Peyer's patch (tissue), 4 donors: Measurements from ENCODE around the gene LIPC.

Experiments used
- CTCF ChIP-seq, 6 experiments: fragments of 450-650 bp in 4 of 6; fragments of 200-600 bp in 2 of 6; sonication (generic) in 1 of 6; IDR thresholded peaks; one replicate each; pipeline ENCODE4 v1.5.1; 2017 to 2019; ENCODE audit warnings: antibody characterized with exemption in 6 of 6, mild to moderate bottlenecking in 3 of 6, moderate library complexity in 1 of 6
- POLR2A ChIP-seq, 2 donors: fragments of 450-650 bp; IDR thresholded peaks; one replicate each; pipeline ENCODE4 v1.5.1; 2017; ENCODE audit warnings: antibody characterized with exemption in 2 of 2, mild to moderate bottlenecking in 2 of 2, moderate library complexity in 2 of 2

DNA sequence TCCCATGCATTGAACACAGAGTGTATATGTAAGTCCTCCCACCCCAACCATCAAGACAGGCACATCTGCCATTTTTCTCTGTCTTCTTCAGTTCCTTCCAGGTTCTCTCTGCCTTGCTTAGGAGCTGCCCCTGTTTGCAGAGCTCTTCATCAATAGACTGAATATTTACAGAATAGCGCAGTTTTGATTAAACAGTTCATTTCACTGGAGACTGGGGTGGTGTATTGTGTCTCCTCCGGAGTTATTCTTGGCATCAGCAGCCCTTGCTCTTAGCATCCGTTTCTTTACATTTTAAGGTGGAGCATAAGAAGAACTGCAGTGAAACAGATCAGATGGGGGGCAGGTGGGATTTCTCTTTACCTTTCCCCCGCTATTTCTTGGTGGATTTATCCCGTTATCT, 87.7 kb downstream of the LIPC start:
- TF ChIP-seq CTCF (IDR thresholded peaks at IDR 0.05) (no peak), POLR2A (IDR thresholded peaks at IDR 0.05) (no peak)
